ENCODE data around the gene IBSP.

- TF ChIP-seq TAF1 (IDR thresholded peaks at IDR 0.05; ENCODE audit: borderline replicate concordance, low read depth, low read length) (no peak), POLR2A (IDR thresholded peaks at IDR 0.05; ENCODE audit: low read depth, low read length) (no peak), POLR2AphosphoS5 (IDR thresholded peaks at IDR 0.05; ENCODE audit: low read depth, low read length) (no peak)
Observed at GRCh38 chr4:87838890-87839591, 39.7 kb downstream of the IBSP start.
